Esophagus squamous epithelium (tissue), 5 donors: ENCODE measurements around the gene GMDS. TPM values are rescaled to one million over a fixed set of nuclear protein-coding genes. Genes with fewer than 3 reads are reported as not detected.
A peak's percentile ranks its signal among the peaks of the same experiment; 100 is the strongest.

Source experiments
- DNase-seq: peaks from one replicate; lab custom pipeline; 2025; lab: John Stamatoyannopoulos, UW
- H3K27ac ChIP-seq, 4 donors: fragments of 200-600 bp; sonication (generic); one replicate each; pipeline ENCODE4 v1.5.1; 2016 to 2019; ENCODE audit warnings: mild to moderate bottlenecking in 1 of 4
- H3K27me3 ChIP-seq, 4 donors: fragments of 200-600 bp; sonication (generic); 1 replicate in 3 of 4; 2 replicates in 1 of 4; pipeline versions ENCODE4 v1.5.1 to v1.6.0; 2017 to 2021; ENCODE audit warnings: antibody characterized with exemption in 1 of 4
- H3K36me3 ChIP-seq, 3 donors: fragments of 200-600 bp; sonication (generic); one replicate each; pipeline ENCODE4 v1.5.1; 2016 to 2019
- H3K4me1 ChIP-seq, 3 donors: fragments of 200-600 bp; sonication (generic); one replicate each; pipeline ENCODE4 v1.5.1; 2017 to 2019
- H3K4me3 ChIP-seq, 4 donors: fragments of 200-600 bp; sonication (generic); 1 replicate in 3 of 4; 2 replicates in 1 of 4; pipeline ENCODE4 v1.5.1; 2016 to 2019; ENCODE audit warnings: mild to moderate bottlenecking in 2 of 4, moderate library complexity in 1 of 4
- H3K9me3 ChIP-seq, 3 donors: fragments of 200-600 bp; sonication (generic); one replicate each; pipeline ENCODE4 v1.5.1; 2016 to 2019
- CTCF ChIP-seq, 6 experiments: fragments of 450-650 bp in 4 of 6; fragments of 200-600 bp in 2 of 6; sonication (generic) in 2 of 6; IDR thresholded peaks; one replicate each; pipeline ENCODE4 v1.5.1; 2016 to 2019; ENCODE audit warnings: antibody characterized with exemption in 6 of 6, mild to moderate bottlenecking in 4 of 6, moderate library complexity in 4 of 6
- POLR2A ChIP-seq, 4 donors: fragments of 450-650 bp; IDR thresholded peaks; one replicate each; pipeline ENCODE4 v1.6.1; 2017; ENCODE audit warnings: antibody characterized with exemption in 4 of 4, mild to moderate bottlenecking in 4 of 4, moderate library complexity in 3 of 4
- WGBS, 2 donors: methylation state at CpG; one replicate each; pipeline ENCODE4 v1.1.5; 2018; 5-methylcytosine and 5-hydroxymethylcytosine counted together
- intact Hi-C: fragments of 100-400 bp; cut with DNase I; formaldehyde crosslinking; loops from one replicate; pipeline ENCODE4 v1.15.0; 2022
- total RNA-seq, 4 donors: library from RNA; depleted of rRNA; stranded (reverse); fragments of >200 nt; gene quantifications; one replicate each; pipeline ENCODE4 v1.1.0, GENCODE V29; 2016
- donor health status: DM: yes; HTN: yes; CAD: no.

The GMDS gene
- total RNA-seq, 4 donors from 2014 or later: 17.9 to 58.7 (median 36.7) TPM

GRCh38 chr6:2044192-2044591 is 201.2 kb downstream of the GMDS start:
- intact Hi-C loops: no loop called here
- no peak for DNase-seq
- Histone ChIP-seq H3K36me3 (no peaks in the 10 kb centered on the region), H3K27ac (no peak overlapping the region), H3K27me3 (no peaks in the 10 kb centered on the region), H3K4me3 (no peak overlapping the region), H3K9me3 (no peaks in the 10 kb centered on the region), H3K4me1 (no peaks in the 10 kb centered on the region)
- TF ChIP-seq POLR2A (IDR thresholded peaks at IDR 0.05) (no peak), CTCF (IDR thresholded peaks at IDR 0.05) (no peak)
- WGBS, 2 donors: 89 to 94% methylated on average over 4 of the region's 4 CpGs

GRCh38 chr6:2042956-2043648 is 202.3 kb downstream of the GMDS start:
- no peak overlapping the region for H3K27ac ChIP-seq
- TF ChIP-seq CTCF (IDR thresholded peaks at IDR 0.05) (no peak), POLR2A (IDR thresholded peaks at IDR 0.05) (no peak)
- H3K4me1 ChIP-seq: no peaks in the 10 kb centered on the region
- no peaks in the 10 kb centered on the region for H3K27me3 ChIP-seq
- H3K9me3 ChIP-seq: no peaks in the 10 kb centered on the region
- WGBS, 2 donors: 82 to 93% methylated on average over 6 of the region's 6 CpGs
- no peak for DNase-seq
- no peaks in the 10 kb centered on the region for H3K36me3 ChIP-seq
- H3K4me3 ChIP-seq: no peak overlapping the region
- intact Hi-C loops: no loop called here

GRCh38 chr6:2038092-2038491 is 207.3 kb downstream of the GMDS start:
- intact Hi-C loops: no loop called here
- no peaks in the 10 kb centered on the region for H3K4me1 ChIP-seq
- TF ChIP-seq POLR2A (IDR thresholded peaks at IDR 0.05) (no peak), CTCF (IDR thresholded peaks at IDR 0.05) (no peak)
- no peak overlapping the region for H3K27ac ChIP-seq
- no peaks in the 10 kb centered on the region for H3K36me3 ChIP-seq
- WGBS, 2 donors: 81 to 85% methylated on average over 7 to 8 of the region's 8 CpGs
- H3K27me3 ChIP-seq: no peaks in the 10 kb centered on the region
- no peaks in the 10 kb centered on the region for H3K9me3 ChIP-seq
- DNase-seq: no peak
- no peak overlapping the region for H3K4me3 ChIP-seq

GRCh38 chr6:2037237-2037926 is 208.0 kb downstream of the GMDS start:
- DNase-seq: no peak
- no peak overlapping the region for H3K27ac ChIP-seq

More at GRCh38 chr6:2037237-2037926, 208.0 kb downstream of the GMDS start:
- Histone ChIP-seq H3K36me3 (no peaks in the 10 kb centered on the region), H3K9me3 (no peaks in the 10 kb centered on the region), H3K4me1 (no peaks in the 10 kb centered on the region), H3K4me3 (no peak overlapping the region), H3K27me3 (no peaks in the 10 kb centered on the region)
- intact Hi-C loops: no loop called here
- TF ChIP-seq CTCF (IDR thresholded peaks at IDR 0.05) (peak in 1 of 6 experiments; percentile 32), POLR2A (IDR thresholded peaks at IDR 0.05) (no peak)
- WGBS, 2 donors: 89 to 93% methylated on average over 10 of the region's 10 CpGs
